HCT116 (cell line): ENCODE results near the gene EEPD1.

ENCODE experiments used
- CEBPB ChIP-seq: IDR thresholded peaks from 2 replicates; pipeline ENCODE4 v1.6.1; 2012; ENCODE audit warnings: low read depth
- EZH2phosphoT487 ChIP-seq: fragments of 200-600 bp; IDR thresholded peaks from 2 replicates; pipeline ENCODE4 v1.6.1; 2018; ENCODE audit warnings: antibody characterized with exemption, borderline replicate concordance
- JUND ChIP-seq: IDR thresholded peaks from 2 replicates; pipeline ENCODE4 v1.6.1; 2012
- POLR2A ChIP-seq: IDR thresholded peaks from 2 replicates; pipeline ENCODE4 v1.7.0; 2011; ENCODE audit warnings: borderline replicate concordance; ENCODE audit not compliant: insufficient read depth, insufficient read length; ENCODE audit errors: extremely low read depth
- POLR2AphosphoS5 ChIP-seq: IDR thresholded peaks from 2 replicates; pipeline ENCODE4 v1.6.1; 2011; ENCODE audit warnings: mild to moderate bottlenecking, low read depth, low read length, moderate library complexity
- SP1 ChIP-seq: IDR thresholded peaks from 2 replicates; pipeline ENCODE4 v1.6.1; 2012; ENCODE audit warnings: low read depth
- YY1 ChIP-seq: IDR thresholded peaks from 2 replicates; pipeline ENCODE4 v1.6.1; 2011; ENCODE audit warnings: low read length, low read depth, moderate library complexity, mild to moderate bottlenecking; ENCODE audit not compliant: insufficient replicate concordance; ENCODE audit errors: extremely low read depth
- ZFX ChIP-seq: fragments of 450-650 bp; IDR thresholded peaks from 2 replicates; pipeline ENCODE4 v1.6.1; 2017
- TF ChIP-seq, protein P1 (sequence below), 3 experiments: fragments of 200-600 bp in 1 of 3; sonication (generic) in 1 of 3; IDR thresholded peaks in 2 of 3; conservative IDR thresholded peaks in 1 of 3; 2 replicates each; pipeline ENCODE4 v1.5.1; 2012 to 2017; ENCODE audit warnings: low read depth in 2 of 3, low read length in 2 of 3, antibody characterized with exemption in 1 of 3, borderline replicate concordance in 1 of 3, control low read depth in 1 of 3, mild to moderate bottlenecking in 1 of 3, mixed read lengths in 1 of 3, mixed run types in 1 of 3, moderate library complexity in 1 of 3; ENCODE audit not compliant: insufficient read depth in 1 of 3
- TF ChIP-seq, protein P2 (sequence below): IDR thresholded peaks from 2 replicates; pipeline ENCODE4 v1.6.1; 2012
- TF ChIP-seq, protein P3 (sequence below): IDR thresholded peaks from 2 replicates; pipeline ENCODE4 v1.6.1; 2011; ENCODE audit warnings: mild to moderate bottlenecking, low read length, moderate library complexity; ENCODE audit not compliant: insufficient replicate concordance; ENCODE audit errors: extremely low read depth

GRCh38 chr7:36295090-36295489, 142.0 kb downstream of the EEPD1 start:
- TF ChIP-seq, protein P1, sequence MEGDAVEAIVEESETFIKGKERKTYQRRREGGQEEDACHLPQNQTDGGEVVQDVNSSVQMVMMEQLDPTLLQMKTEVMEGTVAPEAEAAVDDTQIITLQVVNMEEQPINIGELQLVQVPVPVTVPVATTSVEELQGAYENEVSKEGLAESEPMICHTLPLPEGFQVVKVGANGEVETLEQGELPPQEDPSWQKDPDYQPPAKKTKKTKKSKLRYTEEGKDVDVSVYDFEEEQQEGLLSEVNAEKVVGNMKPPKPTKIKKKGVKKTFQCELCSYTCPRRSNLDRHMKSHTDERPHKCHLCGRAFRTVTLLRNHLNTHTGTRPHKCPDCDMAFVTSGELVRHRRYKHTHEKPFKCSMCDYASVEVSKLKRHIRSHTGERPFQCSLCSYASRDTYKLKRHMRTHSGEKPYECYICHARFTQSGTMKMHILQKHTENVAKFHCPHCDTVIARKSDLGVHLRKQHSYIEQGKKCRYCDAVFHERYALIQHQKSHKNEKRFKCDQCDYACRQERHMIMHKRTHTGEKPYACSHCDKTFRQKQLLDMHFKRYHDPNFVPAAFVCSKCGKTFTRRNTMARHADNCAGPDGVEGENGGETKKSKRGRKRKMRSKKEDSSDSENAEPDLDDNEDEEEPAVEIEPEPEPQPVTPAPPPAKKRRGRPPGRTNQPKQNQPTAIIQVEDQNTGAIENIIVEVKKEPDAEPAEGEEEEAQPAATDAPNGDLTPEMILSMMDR (IDR thresholded peaks at IDR 0.05 in 2 of 3, conservative IDR thresholded peaks at IDR 0.05 in 1 of 3; ENCODE audit: borderline replicate concordance in 1 of 3, insufficient read depth in 1 of 3, low read depth in 2 of 3, low read length in 2 of 3): no peak
- TF ChIP-seq POLR2A: no peak
- no peak for TF ChIP-seq POLR2AphosphoS5
- no peak for TF ChIP-seq JUND
- TF ChIP-seq, protein P2, sequence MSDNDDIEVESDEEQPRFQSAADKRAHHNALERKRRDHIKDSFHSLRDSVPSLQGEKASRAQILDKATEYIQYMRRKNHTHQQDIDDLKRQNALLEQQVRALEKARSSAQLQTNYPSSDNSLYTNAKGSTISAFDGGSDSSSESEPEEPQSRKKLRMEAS: no peak
- TF ChIP-seq YY1: no peak
- no peak for TF ChIP-seq ZFX
- TF ChIP-seq EZH2phosphoT487: no peak
- no peak for TF ChIP-seq CEBPB
- no peak for TF ChIP-seq SP1
- TF ChIP-seq, protein P3, sequence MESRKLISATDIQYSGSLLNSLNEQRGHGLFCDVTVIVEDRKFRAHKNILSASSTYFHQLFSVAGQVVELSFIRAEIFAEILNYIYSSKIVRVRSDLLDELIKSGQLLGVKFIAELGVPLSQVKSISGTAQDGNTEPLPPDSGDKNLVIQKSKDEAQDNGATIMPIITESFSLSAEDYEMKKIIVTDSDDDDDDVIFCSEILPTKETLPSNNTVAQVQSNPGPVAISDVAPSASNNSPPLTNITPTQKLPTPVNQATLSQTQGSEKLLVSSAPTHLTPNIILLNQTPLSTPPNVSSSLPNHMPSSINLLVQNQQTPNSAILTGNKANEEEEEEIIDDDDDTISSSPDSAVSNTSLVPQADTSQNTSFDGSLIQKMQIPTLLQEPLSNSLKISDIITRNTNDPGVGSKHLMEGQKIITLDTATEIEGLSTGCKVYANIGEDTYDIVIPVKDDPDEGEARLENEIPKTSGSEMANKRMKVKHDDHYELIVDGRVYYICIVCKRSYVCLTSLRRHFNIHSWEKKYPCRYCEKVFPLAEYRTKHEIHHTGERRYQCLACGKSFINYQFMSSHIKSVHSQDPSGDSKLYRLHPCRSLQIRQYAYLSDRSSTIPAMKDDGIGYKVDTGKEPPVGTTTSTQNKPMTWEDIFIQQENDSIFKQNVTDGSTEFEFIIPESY: no peak
